ENCODE data around the gene CD6. TPM values are rescaled to one million over a fixed set of nuclear protein-coding genes. Genes with fewer than 3 reads are reported as not detected.

The CD6 gene
- polyA plus RNA-seq, 2 of the 4 experiments (the other 2 are of a cell fraction): 0.06 TPM

GRCh38 chr11:61035526-61035835 lies 64.0 kb downstream of the CD6 start (continued):
- no peak for TF ChIP-seq CHD4 (IDR thresholded peaks at IDR 0.05; ENCODE audit: borderline replicate concordance)

GRCh38 chr11:61037441-61038093 lies 66.1 kb downstream of the CD6 start:
- TF ChIP-seq ELK1 (IDR thresholded peaks at IDR 0.05; ENCODE audit: low read depth, low read length) (no peak), ATOH8 (CRISPR knock-in tag; IDR thresholded peaks at IDR 0.05; ENCODE audit: low read depth) (no peak), GATA3 (IDR thresholded peaks at IDR 0.05; ENCODE audit: borderline replicate concordance) (no peak), FOSL2 (IDR thresholded peaks at IDR 0.05) (no peak), FOSL2 (CRISPR knock-in tag; IDR thresholded peaks at IDR 0.05) (no peak), JUN (IDR thresholded peaks at IDR 0.05) (no peak), EHMT2 (IDR thresholded peaks at IDR 0.05; ENCODE audit: low read depth) (no peak), MAZ (IDR thresholded peaks at IDR 0.05; ENCODE audit: borderline replicate concordance, low read depth, low read length) (no peak), CBX8 (IDR thresholded peaks at IDR 0.05) (no peak), HOXB5 (CRISPR knock-in tag; IDR thresholded peaks at IDR 0.05) (no peak), RARB (CRISPR knock-in tag; IDR thresholded peaks at IDR 0.05) (no peak), MYC (IDR thresholded peaks at IDR 0.05; ENCODE audit: borderline replicate concordance, low read length) (no peak), HMGXB4 (CRISPR knock-in tag; IDR thresholded peaks at IDR 0.05; ENCODE audit: borderline replicate concordance) (no peak), RCOR1 (IDR thresholded peaks at IDR 0.05; ENCODE audit: low read depth, low read length) (no peak), HOXA7 (CRISPR knock-in tag; IDR thresholded peaks at IDR 0.05) (no peak)
- TF ChIP-seq, protein P1, sequence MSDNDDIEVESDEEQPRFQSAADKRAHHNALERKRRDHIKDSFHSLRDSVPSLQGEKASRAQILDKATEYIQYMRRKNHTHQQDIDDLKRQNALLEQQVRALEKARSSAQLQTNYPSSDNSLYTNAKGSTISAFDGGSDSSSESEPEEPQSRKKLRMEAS (IDR thresholded peaks at IDR 0.05): no peak
- TF ChIP-seq, protein P2, sequence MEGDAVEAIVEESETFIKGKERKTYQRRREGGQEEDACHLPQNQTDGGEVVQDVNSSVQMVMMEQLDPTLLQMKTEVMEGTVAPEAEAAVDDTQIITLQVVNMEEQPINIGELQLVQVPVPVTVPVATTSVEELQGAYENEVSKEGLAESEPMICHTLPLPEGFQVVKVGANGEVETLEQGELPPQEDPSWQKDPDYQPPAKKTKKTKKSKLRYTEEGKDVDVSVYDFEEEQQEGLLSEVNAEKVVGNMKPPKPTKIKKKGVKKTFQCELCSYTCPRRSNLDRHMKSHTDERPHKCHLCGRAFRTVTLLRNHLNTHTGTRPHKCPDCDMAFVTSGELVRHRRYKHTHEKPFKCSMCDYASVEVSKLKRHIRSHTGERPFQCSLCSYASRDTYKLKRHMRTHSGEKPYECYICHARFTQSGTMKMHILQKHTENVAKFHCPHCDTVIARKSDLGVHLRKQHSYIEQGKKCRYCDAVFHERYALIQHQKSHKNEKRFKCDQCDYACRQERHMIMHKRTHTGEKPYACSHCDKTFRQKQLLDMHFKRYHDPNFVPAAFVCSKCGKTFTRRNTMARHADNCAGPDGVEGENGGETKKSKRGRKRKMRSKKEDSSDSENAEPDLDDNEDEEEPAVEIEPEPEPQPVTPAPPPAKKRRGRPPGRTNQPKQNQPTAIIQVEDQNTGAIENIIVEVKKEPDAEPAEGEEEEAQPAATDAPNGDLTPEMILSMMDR (IDR thresholded peaks at IDR 0.05): no peak
- TF ChIP-seq, protein P3, sequence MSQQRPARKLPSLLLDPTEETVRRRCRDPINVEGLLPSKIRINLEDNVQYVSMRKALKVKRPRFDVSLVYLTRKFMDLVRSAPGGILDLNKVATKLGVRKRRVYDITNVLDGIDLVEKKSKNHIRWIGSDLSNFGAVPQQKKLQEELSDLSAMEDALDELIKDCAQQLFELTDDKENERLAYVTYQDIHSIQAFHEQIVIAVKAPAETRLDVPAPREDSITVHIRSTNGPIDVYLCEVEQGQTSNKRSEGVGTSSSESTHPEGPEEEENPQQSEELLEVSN (IDR thresholded peaks at IDR 0.05; ENCODE audit: borderline replicate concordance, low read depth): no peak
- TF ChIP-seq, protein P4, sequence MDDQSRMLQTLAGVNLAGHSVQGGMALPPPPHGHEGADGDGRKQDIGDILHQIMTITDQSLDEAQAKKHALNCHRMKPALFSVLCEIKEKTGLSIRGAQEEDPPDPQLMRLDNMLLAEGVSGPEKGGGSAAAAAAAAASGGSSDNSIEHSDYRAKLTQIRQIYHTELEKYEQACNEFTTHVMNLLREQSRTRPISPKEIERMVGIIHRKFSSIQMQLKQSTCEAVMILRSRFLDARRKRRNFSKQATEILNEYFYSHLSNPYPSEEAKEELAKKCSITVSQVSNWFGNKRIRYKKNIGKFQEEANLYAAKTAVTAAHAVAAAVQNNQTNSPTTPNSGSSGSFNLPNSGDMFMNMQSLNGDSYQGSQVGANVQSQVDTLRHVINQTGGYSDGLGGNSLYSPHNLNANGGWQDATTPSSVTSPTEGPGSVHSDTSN (IDR thresholded peaks at IDR 0.05): no peak
- TF ChIP-seq, protein P5, sequence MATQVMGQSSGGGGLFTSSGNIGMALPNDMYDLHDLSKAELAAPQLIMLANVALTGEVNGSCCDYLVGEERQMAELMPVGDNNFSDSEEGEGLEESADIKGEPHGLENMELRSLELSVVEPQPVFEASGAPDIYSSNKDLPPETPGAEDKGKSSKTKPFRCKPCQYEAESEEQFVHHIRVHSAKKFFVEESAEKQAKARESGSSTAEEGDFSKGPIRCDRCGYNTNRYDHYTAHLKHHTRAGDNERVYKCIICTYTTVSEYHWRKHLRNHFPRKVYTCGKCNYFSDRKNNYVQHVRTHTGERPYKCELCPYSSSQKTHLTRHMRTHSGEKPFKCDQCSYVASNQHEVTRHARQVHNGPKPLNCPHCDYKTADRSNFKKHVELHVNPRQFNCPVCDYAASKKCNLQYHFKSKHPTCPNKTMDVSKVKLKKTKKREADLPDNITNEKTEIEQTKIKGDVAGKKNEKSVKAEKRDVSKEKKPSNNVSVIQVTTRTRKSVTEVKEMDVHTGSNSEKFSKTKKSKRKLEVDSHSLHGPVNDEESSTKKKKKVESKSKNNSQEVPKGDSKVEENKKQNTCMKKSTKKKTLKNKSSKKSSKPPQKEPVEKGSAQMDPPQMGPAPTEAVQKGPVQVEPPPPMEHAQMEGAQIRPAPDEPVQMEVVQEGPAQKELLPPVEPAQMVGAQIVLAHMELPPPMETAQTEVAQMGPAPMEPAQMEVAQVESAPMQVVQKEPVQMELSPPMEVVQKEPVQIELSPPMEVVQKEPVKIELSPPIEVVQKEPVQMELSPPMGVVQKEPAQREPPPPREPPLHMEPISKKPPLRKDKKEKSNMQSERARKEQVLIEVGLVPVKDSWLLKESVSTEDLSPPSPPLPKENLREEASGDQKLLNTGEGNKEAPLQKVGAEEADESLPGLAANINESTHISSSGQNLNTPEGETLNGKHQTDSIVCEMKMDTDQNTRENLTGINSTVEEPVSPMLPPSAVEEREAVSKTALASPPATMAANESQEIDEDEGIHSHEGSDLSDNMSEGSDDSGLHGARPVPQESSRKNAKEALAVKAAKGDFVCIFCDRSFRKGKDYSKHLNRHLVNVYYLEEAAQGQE (IDR thresholded peaks at IDR 0.05): no peak
- no peak for DNase-seq (ENCODE audit: low read depth in 1 of 2, low spot score in 1 of 2)
- WGBS (ENCODE audit: missing lambda C conversion rate): 59% methylated on average over 5 of the region's 5 CpGs
- FAIRE-seq: no peak
- POLR2A ChIA-PET: no interaction called here
- CTCF ChIA-PET: no interaction called here
- H3K27ac ChIP-seq: no peak overlapping the region
- no peaks in the 10 kb centered on the region for H3K4me1 ChIP-seq
- H3K4me3 ChIP-seq: no peak overlapping the region
- H3K4me2 ChIP-seq: no peak overlapping the region
- no peak for ATAC-seq
- no peaks in the 10 kb centered on the region for H3K9me3 ChIP-seq
